ENCODE data around the gene ERI2. TPM values are rescaled to one million over a fixed set of nuclear protein-coding genes. Genes with fewer than 3 reads are reported as not detected.

Gene ERI2
- total RNA-seq, 1 experiment from 2014 or later = 22.4 TPM

DNA sequence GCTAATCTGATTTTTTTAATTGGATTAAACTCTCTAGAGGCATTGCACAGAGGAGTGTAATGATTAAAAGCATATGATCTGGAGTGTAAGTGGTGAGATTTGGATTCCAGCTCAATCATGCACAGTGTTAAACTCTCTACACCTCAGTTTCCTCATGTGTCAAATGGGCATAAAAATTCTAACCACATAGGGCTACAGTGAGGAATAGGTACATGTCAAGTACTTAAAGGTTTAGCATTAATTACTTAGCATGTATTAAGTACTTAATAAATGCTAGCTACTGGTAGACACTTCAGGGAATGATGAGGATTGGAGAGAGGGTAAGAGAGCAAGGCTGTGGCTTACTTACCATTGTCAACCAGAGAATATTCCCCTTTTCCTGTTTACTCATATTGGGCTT is 17.1 kb downstream of the ERI2 start:
- Histone ChIP-seq H3T11ph (ENCODE audit: low read length) (no peak overlapping the region), H3K79me2 (ENCODE audit: insufficient read depth, low read length) (no peaks in the 10 kb centered on the region), H2BK120ac (ENCODE audit: low read depth, low read length, poor library complexity, severe bottlenecking) (no peak overlapping the region), H4K5ac (ENCODE audit: insufficient read length, low read depth, low read length) (no peak overlapping the region), H2AFZ (ENCODE audit: low read length) (no peak overlapping the region), H3K56ac (ENCODE audit: insufficient read length, low read depth, low read length) (no peak overlapping the region), H3K4me2 (ENCODE audit: insufficient read depth, insufficient read length, low read length) (no peak overlapping the region), H2BK5ac (ENCODE audit: insufficient read length, low read length) (no peak overlapping the region), H4K91ac (ENCODE audit: insufficient read length, low read depth, low read length) (no peak overlapping the region), H2BK12ac (ENCODE audit: insufficient read length, low read depth, low read length) (no peak overlapping the region), H3K9ac (ENCODE audit: extremely low read depth, insufficient read length, low read length) (no peak overlapping the region), H3K27ac (ENCODE audit: insufficient read length, low read depth, low read length) (no peak overlapping the region), H3K9me3 (ENCODE audit: control insufficient read depth, low read depth, low read length) (no peaks in the 10 kb centered on the region), H3K14ac (ENCODE audit: insufficient read depth, low read length) (no peak overlapping the region), H3K23ac (ENCODE audit: insufficient read length, low read depth, low read length) (no peak overlapping the region), H2AK5ac (ENCODE audit: insufficient read length, low read length) (no peak overlapping the region), H3K4ac (ENCODE audit: low read depth, low read length) (no peak overlapping the region), H4K8ac (replicated peaks; ENCODE audit: insufficient read length, low read depth, low read length) (no peak overlapping the region), H3K23me2 (ENCODE audit: insufficient read length, low read depth, low read length, poor library complexity, severe bottlenecking) (no peaks in the 10 kb centered on the region), H3K18ac (ENCODE audit: insufficient read length, low read depth, low read length) (no peak overlapping the region), H3K79me1 (ENCODE audit: insufficient read depth, low read depth, low read length, poor library complexity, severe bottlenecking) (no peaks in the 10 kb centered on the region), H3K27me3 (ENCODE audit: insufficient read depth, low read length) (no peaks in the 10 kb centered on the region), H2BK20ac (ENCODE audit: low read depth, low read length, poor library complexity, severe bottlenecking) (no peak overlapping the region), H4K20me1 (ENCODE audit: control insufficient read depth, insufficient read depth, insufficient read length) (no peaks in the 10 kb centered on the region), H2BK15ac (ENCODE audit: low read depth, low read length) (no peak overlapping the region), H3K4me1 (ENCODE audit: insufficient read depth, low read length) (no peaks in the 10 kb centered on the region)
- H3K27ac Mint-ChIP-seq = no peak overlapping the region
- H3K36me3 Mint-ChIP-seq (ENCODE audit: insufficient read depth in 1 of 3, low read depth in 3 of 3) = no peaks in the 10 kb centered on the region
- H3K4me1 Mint-ChIP-seq = peaks cover 11 to 17% of the 10 kb centered on the region in 2 experiments
- TF ChIP-seq, protein P1, sequence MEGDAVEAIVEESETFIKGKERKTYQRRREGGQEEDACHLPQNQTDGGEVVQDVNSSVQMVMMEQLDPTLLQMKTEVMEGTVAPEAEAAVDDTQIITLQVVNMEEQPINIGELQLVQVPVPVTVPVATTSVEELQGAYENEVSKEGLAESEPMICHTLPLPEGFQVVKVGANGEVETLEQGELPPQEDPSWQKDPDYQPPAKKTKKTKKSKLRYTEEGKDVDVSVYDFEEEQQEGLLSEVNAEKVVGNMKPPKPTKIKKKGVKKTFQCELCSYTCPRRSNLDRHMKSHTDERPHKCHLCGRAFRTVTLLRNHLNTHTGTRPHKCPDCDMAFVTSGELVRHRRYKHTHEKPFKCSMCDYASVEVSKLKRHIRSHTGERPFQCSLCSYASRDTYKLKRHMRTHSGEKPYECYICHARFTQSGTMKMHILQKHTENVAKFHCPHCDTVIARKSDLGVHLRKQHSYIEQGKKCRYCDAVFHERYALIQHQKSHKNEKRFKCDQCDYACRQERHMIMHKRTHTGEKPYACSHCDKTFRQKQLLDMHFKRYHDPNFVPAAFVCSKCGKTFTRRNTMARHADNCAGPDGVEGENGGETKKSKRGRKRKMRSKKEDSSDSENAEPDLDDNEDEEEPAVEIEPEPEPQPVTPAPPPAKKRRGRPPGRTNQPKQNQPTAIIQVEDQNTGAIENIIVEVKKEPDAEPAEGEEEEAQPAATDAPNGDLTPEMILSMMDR (conservative IDR thresholded peaks at IDR 0.05) = no peak
- H3K9me3 Mint-ChIP-seq = no peaks in the 10 kb centered on the region
- no peaks in the 10 kb centered on the region for H3K27me3 Mint-ChIP-seq (ENCODE audit: low read depth)
- DNase-seq = no peak
- no peak overlapping the region for H3K4me3 Mint-ChIP-seq

Data from H9 (cell line).